ENCODE data around the gene RALGPS1. TPM values are rescaled to one million over a fixed set of nuclear protein-coding genes. Genes with fewer than 3 reads are reported as not detected.

RALGPS1 gene
- total and polyA plus RNA-seq, 3 experiments from 2014 or later: 1.6 to 3.2 (median 2.4) TPM

DNA sequence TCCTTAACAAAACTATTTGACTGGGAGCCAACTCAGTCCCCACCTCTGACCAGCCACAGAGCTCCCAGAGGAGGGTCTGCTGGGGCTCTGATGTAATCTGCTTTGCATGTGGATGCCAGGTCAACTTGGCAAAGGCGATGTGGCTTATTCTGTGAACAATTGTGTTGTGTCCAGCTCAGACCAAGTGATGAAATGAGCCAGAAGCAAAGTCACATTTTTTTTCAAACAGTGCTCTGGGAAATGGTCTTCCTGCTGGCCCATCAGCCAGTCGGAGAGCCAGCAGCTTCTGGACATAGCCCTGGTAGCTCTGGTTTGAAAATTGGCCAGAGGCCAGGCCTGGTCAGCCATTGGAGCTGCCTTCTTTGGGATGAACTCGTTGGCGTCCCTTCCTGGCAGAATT lies 121.4 kb downstream of the RALGPS1 start:
- H3K4me1 Mint-ChIP-seq: no peaks in the 10 kb centered on the region
- Histone ChIP-seq H3K27me3 (ENCODE audit: insufficient read depth, low read length, poor library complexity, severe bottlenecking) (no peaks in the 10 kb centered on the region), H3K9me3 (ENCODE audit: low read length) (no peaks in the 10 kb centered on the region), H3K4me3 (ENCODE audit: low read length) (no peak overlapping the region), H3K36me3 (ENCODE audit: insufficient read depth, low read length) (no peaks in the 10 kb centered on the region), H3K27ac (ENCODE audit: low read depth, low read length) (no peak overlapping the region), H3K4me1 (ENCODE audit: insufficient read depth, low read length) (no peaks in the 10 kb centered on the region)
- peaks cover 0 to 4% (median 1%) of the 10 kb centered on the region in 3 donors for H3K36me3 Mint-ChIP-seq
- peaks cover 0 to 2% of the 10 kb centered on the region in 2 donors for H3K27me3 Mint-ChIP-seq
- no peak overlapping the region for H3K4me3 Mint-ChIP-seq
- CTCF ChIA-PET: no interaction called here
- H3K27ac Mint-ChIP-seq: no peak overlapping the region
- POLR2A ChIA-PET: no interaction called here
- DNase-seq: no peak
- no peaks in the 10 kb centered on the region for H3K9me3 Mint-ChIP-seq

- Mint-ChIP-seq H3K27ac (peak overlapping the region in 1 of 8 donors; percentile 31), H3K4me1 (no peaks in the 10 kb centered on the region), H3K4me3 (no peak overlapping the region), H3K27me3 (peaks cover 0 to 5% of the 10 kb centered on the region in 2 donors), H3K9me3 (no peaks in the 10 kb centered on the region), H3K36me3 (peaks cover 1 to 4% (median 2%) of the 10 kb centered on the region in 3 donors)
- no peak overlapping the region for H3K27ac ChIP-seq (ENCODE audit: low read depth, low read length)
- no peaks in the 10 kb centered on the region for H3K27me3 ChIP-seq (ENCODE audit: insufficient read depth, low read length, poor library complexity, severe bottlenecking)
- H3K36me3 ChIP-seq (ENCODE audit: insufficient read depth, low read length): no peaks in the 10 kb centered on the region
- H3K4me1 ChIP-seq (ENCODE audit: insufficient read depth, low read length): no peaks in the 10 kb centered on the region
- H3K9me3 ChIP-seq (ENCODE audit: low read length): no peaks in the 10 kb centered on the region
- ChIA-PET CTCF (no interaction called here), POLR2A (no interaction called here)
- H3K4me3 ChIP-seq (ENCODE audit: low read length): no peak overlapping the region
- DNase-seq: no peak
Observed at GRCh38 chr9:127036437-127036836, 121.9 kb downstream of the RALGPS1 start.

DNA sequence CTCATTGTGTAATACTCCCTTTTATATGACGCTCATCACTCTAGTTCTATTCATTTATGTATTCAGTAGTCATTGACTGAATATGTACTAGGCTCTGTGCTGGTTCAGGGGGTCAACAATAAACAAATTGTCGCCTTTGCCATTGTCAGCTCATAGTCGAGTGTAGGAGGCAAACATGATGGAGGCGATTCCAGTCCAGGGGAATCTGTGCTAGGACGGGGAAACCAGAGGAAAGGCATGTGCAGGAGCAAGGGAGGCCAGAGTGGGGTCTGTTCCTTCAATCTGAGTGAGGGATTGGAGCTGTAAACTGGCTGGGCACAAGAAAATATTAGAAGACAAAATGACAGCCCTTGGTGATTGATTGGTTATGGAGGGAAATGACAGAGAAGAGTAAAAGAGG lies 123.9 kb downstream of the RALGPS1 start:
- H3K27me3 ChIP-seq (ENCODE audit: insufficient read depth, low read length, poor library complexity, severe bottlenecking): no peaks in the 10 kb centered on the region
- no peak for DNase-seq
- H3K27ac Mint-ChIP-seq: no peak overlapping the region
- no peaks in the 10 kb centered on the region for H3K36me3 ChIP-seq (ENCODE audit: insufficient read depth, low read length)
- H3K9me3 Mint-ChIP-seq: no peaks in the 10 kb centered on the region
- H3K4me3 Mint-ChIP-seq: no peak overlapping the region
- H3K27ac ChIP-seq (ENCODE audit: low read depth, low read length): no peak overlapping the region
- H3K9me3 ChIP-seq (ENCODE audit: low read length): no peaks in the 10 kb centered on the region
- H3K27me3 Mint-ChIP-seq: peaks cover 0 to 6% of the 10 kb centered on the region in 2 donors
- ChIA-PET CTCF (no interaction called here), POLR2A (no interaction called here)
- no peaks in the 10 kb centered on the region for H3K4me1 Mint-ChIP-seq
- H3K4me3 ChIP-seq (ENCODE audit: low read length): no peak overlapping the region
- H3K4me1 ChIP-seq (ENCODE audit: insufficient read depth, low read length): no peaks in the 10 kb centered on the region
- H3K36me3 Mint-ChIP-seq: peaks cover 1 to 7% (median 5%) of the 10 kb centered on the region in 3 donors

DNA sequence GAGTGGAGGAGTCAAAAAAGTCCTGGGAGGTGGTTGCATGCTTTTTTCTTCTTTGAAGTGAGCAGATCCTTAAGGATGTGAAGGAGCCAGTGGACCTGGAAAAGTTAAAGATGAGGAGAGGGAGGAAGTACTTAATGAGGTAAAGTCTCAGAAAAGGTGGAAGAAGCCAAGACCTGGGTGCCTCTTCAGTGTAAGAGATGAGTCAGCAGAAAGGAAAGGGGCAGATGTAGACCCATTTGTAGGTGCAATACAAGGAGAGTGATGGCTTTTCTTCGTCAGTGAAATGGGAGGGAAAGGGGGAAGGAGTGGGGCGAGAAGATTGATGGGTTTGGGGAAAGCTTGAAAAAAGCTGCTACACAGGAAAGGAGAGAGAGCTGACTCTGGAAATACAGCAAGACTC lies 124.9 kb downstream of the RALGPS1 start:
- no peak overlapping the region for H3K4me3 Mint-ChIP-seq
- no peaks in the 10 kb centered on the region for H3K4me1 ChIP-seq (ENCODE audit: insufficient read depth, low read length)
- no peaks in the 10 kb centered on the region for H3K36me3 ChIP-seq (ENCODE audit: insufficient read depth, low read length)
- no peaks in the 10 kb centered on the region for H3K27me3 ChIP-seq (ENCODE audit: insufficient read depth, low read length, poor library complexity, severe bottlenecking)
- H3K9me3 Mint-ChIP-seq: no peaks in the 10 kb centered on the region
- no peak overlapping the region for H3K27ac ChIP-seq (ENCODE audit: low read depth, low read length)
- DNase-seq: no peak
- no peaks in the 10 kb centered on the region for H3K4me1 Mint-ChIP-seq
- no peak overlapping the region for H3K4me3 ChIP-seq (ENCODE audit: low read length)
- H3K36me3 Mint-ChIP-seq: peaks cover 1 to 7% (median 5%) of the 10 kb centered on the region in 3 donors
- ChIA-PET POLR2A (no interaction called here), CTCF (no interaction called here)
- no peak overlapping the region for H3K27ac Mint-ChIP-seq
- no peaks in the 10 kb centered on the region for H3K9me3 ChIP-seq (ENCODE audit: low read length)
- peaks cover 0 to 6% of the 10 kb centered on the region in 2 donors for H3K27me3 Mint-ChIP-seq

GRCh38 chr9:127045148-127045547 lies 130.6 kb downstream of the RALGPS1 start:
- H3K4me1 ChIP-seq (ENCODE audit: insufficient read depth, low read length): peaks cover 19% of the 10 kb centered on the region
- POLR2A ChIA-PET: no interaction called here
- Mint-ChIP-seq H3K9me3 (no peaks in the 10 kb centered on the region), H3K4me3 (no peak overlapping the region), H3K27me3 (peaks cover 0 to 6% of the 10 kb centered on the region in 2 donors), H3K4me1 (peaks cover 25 to 26% (median 25%) of the 10 kb centered on the region in 3 donors), H3K27ac (peak overlapping the region in 2 of 8 donors; percentile 11 to 51), H3K36me3 (peaks cover 0 to 5% (median 3%) of the 10 kb centered on the region in 3 donors)
- H3K27me3 ChIP-seq (ENCODE audit: insufficient read depth, low read length, poor library complexity, severe bottlenecking): no peaks in the 10 kb centered on the region
- DNase-seq: no peak
- H3K36me3 ChIP-seq (ENCODE audit: insufficient read depth, low read length): no peaks in the 10 kb centered on the region
- CTCF ChIA-PET: no interaction called here
- H3K4me3 ChIP-seq (ENCODE audit: low read length): no peak overlapping the region
- H3K9me3 ChIP-seq (ENCODE audit: low read length): no peaks in the 10 kb centered on the region
- H3K27ac ChIP-seq (ENCODE audit: low read depth, low read length): no peak overlapping the region

- no peaks in the 10 kb centered on the region for H3K27me3 ChIP-seq (ENCODE audit: insufficient read depth, low read length, poor library complexity, severe bottlenecking)
- H3K4me1 Mint-ChIP-seq: peaks cover 25 to 30% (median 27%) of the 10 kb centered on the region in 3 donors
- no peaks in the 10 kb centered on the region for H3K27me3 Mint-ChIP-seq
- H3K9me3 Mint-ChIP-seq: no peaks in the 10 kb centered on the region
- H3K36me3 ChIP-seq (ENCODE audit: insufficient read depth, low read length): no peaks in the 10 kb centered on the region
- DNase-seq: no peak
- peak overlapping the region in 6 of 8 donors; percentile 3 to 94 (median 66) for H3K27ac Mint-ChIP-seq
- ChIA-PET POLR2A (no interaction called here), CTCF (interaction anchor here (0.8 kb wide), 1 partner anchor 62 kb away, joined by 3 read pairs; no protein-coding TSS in a partner anchor)
- no peaks in the 10 kb centered on the region for H3K9me3 ChIP-seq (ENCODE audit: low read length)
- peaks cover 0 to 4% (median 0%) of the 10 kb centered on the region in 3 donors for H3K36me3 Mint-ChIP-seq
- no peak overlapping the region for H3K4me3 ChIP-seq (ENCODE audit: low read length)
- H3K4me3 Mint-ChIP-seq: peak overlapping the region in 3 of 7 donors; percentile 17 to 87 (median 41)
- no peak overlapping the region for H3K27ac ChIP-seq (ENCODE audit: low read depth, low read length)
- peaks cover 19% of the 10 kb centered on the region for H3K4me1 ChIP-seq (ENCODE audit: insufficient read depth, low read length)
Observed at GRCh38 chr9:127047971-127048370, 133.4 kb downstream of the RALGPS1 start.

GRCh38 chr9:127049044-127049443 lies 134.5 kb downstream of the RALGPS1 start:
- ChIA-PET CTCF (interaction anchor here (0.9 to 1.5 kb wide), 3 partner anchors 16 to 108 kb away, joined by 3 to 4 read pairs (median 3); no protein-coding TSS in a partner anchor), POLR2A (no interaction called here)
- peak in 2 of 5 donors; percentile 5 to 10 for DNase-seq
- H3K27me3 Mint-ChIP-seq: no peaks in the 10 kb centered on the region
- no peaks in the 10 kb centered on the region for H3K9me3 Mint-ChIP-seq
- H3K4me1 Mint-ChIP-seq: peaks cover 25 to 30% (median 27%) of the 10 kb centered on the region in 3 donors
- no peaks in the 10 kb centered on the region for H3K9me3 ChIP-seq (ENCODE audit: low read length)
- no peaks in the 10 kb centered on the region for H3K36me3 ChIP-seq (ENCODE audit: insufficient read depth, low read length)
- H3K4me3 Mint-ChIP-seq: peak overlapping the region; percentile 5 to 82 (median 71)
- H3K4me1 ChIP-seq (ENCODE audit: insufficient read depth, low read length): peaks cover 19% of the 10 kb centered on the region
- no peak overlapping the region for H3K27ac ChIP-seq (ENCODE audit: low read depth, low read length)
- peak overlapping the region in 7 of 8 donors; percentile 4 to 85 (median 44) for H3K27ac Mint-ChIP-seq
- peaks cover 0 to 2% (median 2%) of the 10 kb centered on the region in 3 donors for H3K36me3 Mint-ChIP-seq
- no peaks in the 10 kb centered on the region for H3K27me3 ChIP-seq (ENCODE audit: insufficient read depth, low read length, poor library complexity, severe bottlenecking)
- H3K4me3 ChIP-seq (ENCODE audit: low read length): no peak overlapping the region

GRCh38 chr9:127049581-127049980 lies 135.0 kb downstream of the RALGPS1 start:
- Mint-ChIP-seq H3K4me3 (peak overlapping the region in 3 of 7 donors; percentile 5 to 27 (median 17)), H3K27ac (peak overlapping the region in 1 of 8 donors; percentile 31), H3K27me3 (no peaks in the 10 kb centered on the region), H3K9me3 (no peaks in the 10 kb centered on the region), H3K4me1 (peaks cover 25 to 30% (median 27%) of the 10 kb centered on the region in 3 donors), H3K36me3 (peaks cover 0 to 4% (median 2%) of the 10 kb centered on the region in 3 donors)
- CTCF ChIA-PET: interaction anchor here (0.9 to 1.5 kb wide), 3 partner anchors 16 to 109 kb away, joined by 3 to 4 read pairs (median 3); no protein-coding TSS in a partner anchor
- DNase-seq: no peak
- Histone ChIP-seq H3K4me1 (ENCODE audit: insufficient read depth, low read length) (peaks cover 19% of the 10 kb centered on the region), H3K9me3 (ENCODE audit: low read length) (no peaks in the 10 kb centered on the region), H3K4me3 (ENCODE audit: low read length) (no peak overlapping the region), H3K27ac (ENCODE audit: low read depth, low read length) (no peak overlapping the region), H3K36me3 (ENCODE audit: insufficient read depth, low read length) (no peaks in the 10 kb centered on the region), H3K27me3 (ENCODE audit: insufficient read depth, low read length, poor library complexity, severe bottlenecking) (no peaks in the 10 kb centered on the region)
- POLR2A ChIA-PET: no interaction called here

All from CD8-positive, alpha-beta memory T cell (primary cell).